Ectodermal cell (in vitro differentiated cells): ENCODE results near the gene BMP7.

ENCODE experiments used
- H3K27ac ChIP-seq: 2 replicates; pipeline ENCODE4 v1.7.0; 2013; ENCODE audit warnings: mild to moderate bottlenecking, low read depth, low read length; ENCODE audit not compliant: insufficient read depth, poor library complexity, severe bottlenecking
- H3K27me3 ChIP-seq: 2 replicates; pipeline ENCODE4 v1.7.0; 2013; ENCODE audit warnings: mild to moderate bottlenecking, low read length; ENCODE audit not compliant: insufficient read depth, control insufficient read depth, poor library complexity, severe bottlenecking
- H3K36me3 ChIP-seq: one replicate; pipeline ENCODE4 v1.7.0; 2013; ENCODE audit warnings: low read length; ENCODE audit not compliant: control insufficient read depth, insufficient read depth
- H3K4me1 ChIP-seq: one replicate; pipeline ENCODE4 v1.7.0; 2013; ENCODE audit warnings: low read length; ENCODE audit not compliant: control insufficient read depth, insufficient read depth
- H3K4me3 ChIP-seq: 2 replicates; pipeline ENCODE4 v1.7.0; 2013; ENCODE audit warnings: low read depth, low read length, control low read depth; ENCODE audit not compliant: insufficient read depth
- H3K9me3 ChIP-seq: 2 replicates; pipeline ENCODE4 v1.7.0; 2013; ENCODE audit warnings: mild to moderate bottlenecking, low read length, moderate library complexity; ENCODE audit not compliant: control insufficient read depth
- WGBS, 2 experiments: methylation state at CpG; one replicate each; pipeline ENCODE4 v1.1.7; 2013; ENCODE audit warnings: missing lambda C conversion rate in 2 of 2; 5-methylcytosine and 5-hydroxymethylcytosine counted together

The BMP7 gene

DNA sequence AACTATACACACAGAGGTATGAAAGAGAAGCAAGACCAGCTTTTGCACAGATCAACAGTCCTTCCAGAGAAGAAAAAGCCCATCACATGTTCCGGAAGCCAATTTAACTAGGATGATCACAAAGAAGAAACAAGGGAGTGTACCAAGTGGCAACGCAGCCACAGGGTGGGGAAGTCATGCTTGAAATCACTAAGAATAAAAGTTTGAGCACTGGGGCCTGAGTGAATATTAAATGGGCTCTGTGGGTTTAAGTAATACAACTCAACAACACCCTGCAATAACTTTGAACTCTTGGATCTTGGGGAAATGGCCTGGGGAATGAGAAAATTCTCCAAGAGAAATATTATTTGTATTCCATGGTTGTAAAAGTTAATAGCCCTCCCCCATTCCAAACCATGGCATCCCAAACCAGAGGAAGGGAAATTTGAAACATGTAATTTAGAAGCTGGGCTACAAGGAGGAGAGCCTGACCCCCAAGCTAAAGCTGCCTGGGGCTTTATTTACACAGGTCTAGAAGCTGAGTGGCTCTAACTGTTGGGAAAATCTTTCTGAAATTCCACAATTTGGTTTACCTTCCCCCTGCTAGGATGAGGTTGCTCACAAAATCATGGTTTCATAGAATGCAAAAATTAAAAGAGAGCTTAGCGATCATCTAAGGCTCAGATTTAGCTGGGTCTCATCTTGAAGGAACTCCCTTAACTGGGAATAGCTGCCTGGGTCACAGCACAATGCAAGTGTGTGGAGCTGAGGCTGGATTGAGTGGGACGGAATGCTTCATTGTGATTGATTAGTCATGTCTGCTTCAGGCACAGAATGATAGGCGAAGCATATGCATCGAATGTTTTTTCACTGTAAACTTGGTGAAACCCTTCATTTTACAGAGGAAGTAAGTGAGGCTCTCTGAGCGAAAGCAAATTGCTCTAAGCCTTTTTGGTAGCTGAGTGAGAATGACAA is 143.6 kb downstream of the BMP7 start:
- no peaks in the 10 kb centered on the region for H3K36me3 ChIP-seq
- no peaks in the 10 kb centered on the region for H3K9me3 ChIP-seq
- H3K27me3 ChIP-seq, result no peaks in the 10 kb centered on the region
- peaks cover 6% of the 10 kb centered on the region for H3K4me1 ChIP-seq
- H3K27ac ChIP-seq, result no peak overlapping the region
- no peak overlapping the region for H3K4me3 ChIP-seq
- 92% methylated on average over 7 of the region's 7 CpGs for WGBS, 2 experiments

GRCh38 chr20:57118964-57119363 is 147.5 kb downstream of the BMP7 start:
- Histone ChIP-seq H3K36me3 (no peaks in the 10 kb centered on the region), H3K27ac (no peak overlapping the region), H3K4me1 (no peaks in the 10 kb centered on the region), H3K27me3 (no peaks in the 10 kb centered on the region), H3K4me3 (no peak overlapping the region), H3K9me3 (no peaks in the 10 kb centered on the region)
- 91 to 98% methylated on average over 2 to 4 of the region's 4 CpGs for WGBS, 2 experiments
